BE2C (cell line): ENCODE measurements around the gene SLC4A5.

Experiments used
- DNase-seq: peaks from one replicate; pipeline ENCODE4 v3.0.0-alpha.2; 2020
- H3K27me3 ChIP-seq: fragments of 250-450 bp; sonication (Bioruptor Pico); 2 replicates; pipeline ENCODE4 v1.5.1; 2020; ENCODE audit warnings: mild to moderate bottlenecking
- H3K36me3 ChIP-seq: fragments of 250-450 bp; sonication (Bioruptor Pico); 2 replicates; pipeline ENCODE4 v1.5.1; 2020; ENCODE audit warnings: mild to moderate bottlenecking
- H3K4me1 ChIP-seq: fragments of 250-450 bp; sonication (Bioruptor Pico); 2 replicates; pipeline ENCODE4 v1.5.1; 2020
- H3K4me3 ChIP-seq: 2 replicates; pipeline ENCODE4 v1.5.1; 2011; ENCODE audit warnings: low read depth, low read length
- H3K9me3 ChIP-seq: fragments of 250-450 bp; sonication (Bioruptor Pico); 2 replicates; pipeline ENCODE4 v1.5.1; 2020
- CTCF ChIP-seq: IDR thresholded peaks from 2 replicates; pipeline ENCODE4 v1.5.1; 2012; ENCODE audit warnings: mild to moderate bottlenecking, low read depth, low read length

The SLC4A5 gene

GRCh38 chr2:74334931-74335333 is 8.3 kb downstream of the SLC4A5 start:
- peak; percentile 67 for DNase-seq
- Histone ChIP-seq H3K27me3 (no peaks in the 10 kb centered on the region), H3K9me3 (no peaks in the 10 kb centered on the region), H3K4me3 (no peak overlapping the region), H3K4me1 (no peaks in the 10 kb centered on the region), H3K36me3 (no peaks in the 10 kb centered on the region)
- TF ChIP-seq CTCF: peak; percentile 81

- Histone ChIP-seq H3K4me3 (no peak overlapping the region), H3K36me3 (no peaks in the 10 kb centered on the region), H3K4me1 (no peaks in the 10 kb centered on the region), H3K27me3 (no peaks in the 10 kb centered on the region), H3K9me3 (no peaks in the 10 kb centered on the region)
- DNase-seq: no peak
- TF ChIP-seq CTCF: no peak
Observed at GRCh38 chr2:74333896-74334586, 9.2 kb downstream of the SLC4A5 start.

- peak; percentile 31 for DNase-seq
- Histone ChIP-seq H3K9me3 (no peaks in the 10 kb centered on the region), H3K27me3 (no peaks in the 10 kb centered on the region), H3K36me3 (no peaks in the 10 kb centered on the region), H3K4me3 (no peak overlapping the region), H3K4me1 (no peaks in the 10 kb centered on the region)
- peak; percentile 57 for TF ChIP-seq CTCF
Observed at GRCh38 chr2:74333175-74333574, 10.0 kb downstream of the SLC4A5 start.

GRCh38 chr2:74332550-74333174 is 10.6 kb downstream of the SLC4A5 start:
- H3K36me3 ChIP-seq: no peaks in the 10 kb centered on the region
- no peak for DNase-seq
- no peak overlapping the region for H3K4me3 ChIP-seq
- H3K27me3 ChIP-seq: no peaks in the 10 kb centered on the region
- no peaks in the 10 kb centered on the region for H3K9me3 ChIP-seq
- H3K4me1 ChIP-seq: no peaks in the 10 kb centered on the region
- TF ChIP-seq CTCF: no peak

- H3K4me3 ChIP-seq: no peak overlapping the region
- H3K4me1 ChIP-seq: no peaks in the 10 kb centered on the region
- no peaks in the 10 kb centered on the region for H3K9me3 ChIP-seq
- DNase-seq: no peak
- H3K36me3 ChIP-seq: no peaks in the 10 kb centered on the region
- no peak for TF ChIP-seq CTCF
- H3K27me3 ChIP-seq: no peaks in the 10 kb centered on the region
Observed at GRCh38 chr2:74328573-74328972, 14.6 kb downstream of the SLC4A5 start.

- Histone ChIP-seq H3K9me3 (no peaks in the 10 kb centered on the region), H3K4me3 (no peak overlapping the region), H3K4me1 (no peaks in the 10 kb centered on the region), H3K27me3 (no peaks in the 10 kb centered on the region), H3K36me3 (no peaks in the 10 kb centered on the region)
- no peak for DNase-seq
- no peak for TF ChIP-seq CTCF
Observed at GRCh38 chr2:74328074-74328473, 15.1 kb downstream of the SLC4A5 start.
